Stimulated activated CD8-positive, alpha-beta memory T cell treated with anti-CD3 and anti-CD28 coated beads, Interleukin-12 subunit alpha, Interleukin-12 subunit beta, amount 100 ng/mL, for 1 hour (primary cell): ENCODE measurements around the gene FRYL.
"Not testable (repeated sequence)": the region's sequence is repeated elsewhere in the genome, so short reads cannot be mapped to it uniquely, and the experiment has no call there.

ENCODE experiments used
- DNase-seq: peaks from one replicate; pipeline ENCODE4 v3.0.0-alpha.2; 2020; ENCODE audit warnings: low read depth

The FRYL gene

DNA sequence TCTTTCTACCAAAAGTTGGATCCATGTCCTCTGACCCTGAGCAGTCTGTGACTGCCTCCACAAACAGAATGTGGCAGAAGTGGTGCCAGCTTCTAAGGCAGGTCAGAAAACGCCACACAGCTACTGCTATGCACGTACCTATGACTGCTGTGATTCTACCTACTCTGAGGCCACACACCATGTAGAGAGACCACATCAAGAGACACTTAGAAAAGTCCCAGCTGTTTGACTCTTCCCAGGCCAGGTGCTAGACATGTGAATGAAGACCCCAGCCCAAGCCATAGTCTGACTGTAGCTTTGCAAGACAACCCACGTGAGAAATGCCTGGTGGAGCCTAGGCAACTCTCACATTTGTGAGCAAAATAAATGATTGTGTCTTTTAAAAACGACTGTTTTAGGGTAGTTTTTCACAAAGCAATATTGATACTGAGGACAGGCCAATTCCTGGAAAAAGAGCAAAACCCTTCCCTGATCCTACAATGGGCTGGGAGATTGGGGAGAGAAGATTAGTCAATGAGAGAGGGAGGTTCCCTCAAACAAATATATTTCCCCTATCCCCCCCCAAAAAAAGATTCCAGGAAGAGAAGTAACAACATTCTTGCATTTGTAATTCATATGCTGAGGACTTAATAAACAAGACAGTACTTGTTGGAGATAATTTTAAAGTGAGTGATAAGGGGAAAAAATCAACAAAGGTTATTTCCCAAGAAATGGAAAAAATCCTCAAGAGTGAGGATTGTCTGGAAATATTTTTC is 33.3 kb downstream of the FRYL start:
- no peak for DNase-seq

DNA sequence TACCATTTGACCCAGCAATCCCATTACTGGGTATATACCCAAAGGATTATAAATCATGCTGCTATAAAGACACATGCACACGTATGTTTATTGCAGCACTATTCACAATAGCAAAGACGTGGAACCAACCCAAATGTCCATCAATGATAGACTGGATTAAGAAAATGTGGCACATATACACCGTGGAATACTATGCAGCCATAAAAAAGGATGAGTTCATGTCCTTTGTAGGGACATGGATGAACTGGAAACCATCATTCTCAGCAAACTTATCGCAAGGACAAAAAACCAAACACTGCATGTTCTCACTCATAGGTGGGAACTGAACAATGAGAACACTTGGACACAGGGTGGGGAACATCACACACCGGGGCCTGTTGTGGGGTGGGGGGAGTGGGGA is 34.9 kb downstream of the FRYL start:
- not testable (repeated sequence) for DNase-seq

DNA sequence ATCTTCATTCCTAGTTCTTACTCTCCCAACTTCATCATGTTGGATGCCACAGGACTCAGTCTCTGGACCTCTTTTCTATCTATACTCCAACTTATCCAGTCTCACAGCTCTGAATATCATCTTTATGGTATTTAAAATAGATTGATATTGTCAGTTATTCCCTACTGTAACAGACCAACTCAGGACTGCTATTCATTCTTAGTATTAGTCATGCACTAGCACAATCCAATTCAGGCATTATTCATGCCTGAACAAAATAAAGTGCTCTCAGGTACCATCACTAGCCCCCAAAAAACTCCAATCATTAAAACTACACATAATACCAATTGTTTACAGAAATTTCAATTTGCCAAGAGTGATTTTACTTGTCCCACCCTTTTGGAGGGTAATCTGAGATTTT is 37.7 kb downstream of the FRYL start:
- no peak for DNase-seq

DNA sequence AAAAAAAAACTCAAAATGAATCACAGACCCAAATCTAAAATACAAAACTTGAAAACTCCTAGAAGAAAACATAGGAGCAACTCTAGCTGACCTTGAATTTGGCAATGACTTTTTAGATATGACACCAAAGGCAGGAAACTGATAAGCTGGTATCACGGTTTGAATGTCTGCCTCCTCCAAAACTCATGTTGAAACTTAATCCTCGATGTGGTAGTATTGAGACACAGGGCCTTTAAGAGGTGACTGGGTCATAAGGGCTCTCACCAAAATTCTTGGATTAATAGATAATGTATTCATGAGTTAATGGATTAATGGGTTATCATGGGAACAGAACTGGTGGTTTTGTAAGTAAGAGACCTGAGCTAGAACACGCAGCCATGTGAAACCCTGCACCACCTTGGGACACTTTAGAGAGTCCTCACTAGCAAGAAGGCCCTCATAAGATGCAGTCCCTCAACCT is 40.5 kb downstream of the FRYL start:
- DNase-seq = no peak

DNA sequence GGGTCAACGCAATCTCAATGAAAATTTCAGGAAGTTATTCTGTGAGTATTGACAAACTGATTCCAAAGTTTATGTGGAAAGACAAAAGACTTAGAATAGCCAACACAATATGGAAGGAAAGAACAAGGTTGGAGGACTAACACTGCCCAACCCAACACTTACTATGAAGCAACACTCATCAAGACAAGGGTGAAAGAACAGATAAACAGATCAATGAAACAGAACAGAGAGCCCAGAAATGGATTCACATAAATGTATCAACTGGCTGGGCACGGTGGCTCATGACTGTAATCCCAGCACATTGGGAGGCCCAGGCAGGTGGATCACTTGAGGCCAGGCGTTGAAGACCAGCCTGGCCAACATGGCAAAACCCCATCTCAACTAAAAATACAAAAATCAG is 41.2 kb downstream of the FRYL start:
- no peak for DNase-seq

DNA sequence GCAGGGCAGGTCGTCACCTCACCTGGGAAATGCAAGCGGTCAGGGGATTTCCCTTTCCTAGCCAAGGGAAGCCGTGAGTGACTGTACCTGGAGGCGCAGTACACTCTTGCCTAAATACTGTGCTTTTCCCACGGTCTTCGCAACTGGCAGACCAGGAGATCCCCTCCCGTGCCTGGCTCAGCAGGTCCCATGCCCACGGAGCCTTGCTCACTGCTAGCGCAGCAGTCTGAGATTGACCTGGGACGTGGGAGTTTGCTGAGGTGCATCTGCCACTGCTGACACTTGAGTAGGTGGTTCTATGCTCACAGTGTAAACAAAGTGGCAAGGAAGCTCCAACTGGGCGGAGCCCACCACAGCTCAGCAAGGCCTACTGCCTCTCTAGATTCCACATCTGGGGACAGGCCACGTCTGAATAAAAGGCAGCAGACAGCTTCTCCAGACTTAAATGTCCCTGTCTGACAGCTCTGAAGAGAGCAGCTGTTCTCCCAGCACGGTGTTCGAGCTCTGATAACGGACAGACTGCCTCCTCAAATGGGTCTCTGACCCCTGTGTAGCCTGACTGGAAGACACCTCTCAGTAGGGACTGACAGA is 51.1 kb downstream of the FRYL start:
- DNase-seq = not testable (repeated sequence)

DNA sequence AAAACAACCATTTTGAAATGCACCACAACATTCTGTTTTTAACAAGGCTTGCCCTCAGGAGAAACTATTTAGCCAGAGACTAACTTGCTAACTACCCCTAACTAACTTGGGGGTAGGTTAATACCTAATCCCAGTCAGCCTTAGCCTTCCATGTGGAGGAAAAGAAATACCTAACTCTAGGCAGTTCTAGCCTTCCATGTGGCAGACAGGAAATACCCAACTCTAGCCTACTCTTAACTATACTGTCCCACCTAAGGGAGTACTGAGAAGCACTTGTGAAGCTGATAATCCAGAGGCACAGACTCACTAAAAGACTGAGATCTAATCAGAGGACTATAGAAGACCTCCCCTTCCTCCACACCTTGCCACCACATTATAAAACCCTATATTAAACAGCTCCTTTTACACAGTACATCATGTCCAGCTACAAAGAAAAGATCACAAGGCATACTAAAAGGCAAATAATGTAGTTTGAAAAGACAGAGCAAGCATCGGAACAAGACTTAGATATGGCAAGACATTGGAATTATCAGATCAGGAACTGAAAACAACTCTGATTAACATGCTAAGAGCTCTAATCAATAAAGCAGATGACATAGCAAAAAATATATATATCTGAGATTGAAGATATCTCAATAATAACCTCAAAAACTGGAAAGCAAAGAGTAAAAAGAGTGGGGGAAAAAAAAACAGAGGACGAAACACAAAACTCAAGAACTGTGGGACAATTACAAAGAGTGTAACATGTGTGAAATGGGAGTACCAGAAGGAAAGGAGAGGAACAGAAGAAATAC is 52.2 kb downstream of the FRYL start:
- DNase-seq = no peak

DNA sequence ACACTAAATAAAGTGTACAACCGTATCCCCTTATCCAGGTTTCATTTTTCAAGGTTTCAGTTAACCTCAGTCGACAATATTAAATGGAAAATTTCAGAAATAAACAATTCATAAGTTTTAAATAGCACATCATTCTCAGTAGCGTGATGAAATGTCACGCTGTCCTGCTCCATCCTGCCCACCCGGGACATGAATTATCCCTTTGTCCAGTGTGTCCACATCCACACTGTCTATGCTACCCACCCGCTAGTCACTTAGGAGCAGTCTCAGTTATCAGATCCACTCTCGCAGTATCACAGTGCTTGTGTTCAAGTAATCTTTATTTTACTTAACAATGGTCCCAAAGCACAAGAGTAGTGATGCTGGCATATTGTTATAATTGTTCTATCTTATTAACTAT is 54.7 kb downstream of the FRYL start:
- no peak for DNase-seq

DNA sequence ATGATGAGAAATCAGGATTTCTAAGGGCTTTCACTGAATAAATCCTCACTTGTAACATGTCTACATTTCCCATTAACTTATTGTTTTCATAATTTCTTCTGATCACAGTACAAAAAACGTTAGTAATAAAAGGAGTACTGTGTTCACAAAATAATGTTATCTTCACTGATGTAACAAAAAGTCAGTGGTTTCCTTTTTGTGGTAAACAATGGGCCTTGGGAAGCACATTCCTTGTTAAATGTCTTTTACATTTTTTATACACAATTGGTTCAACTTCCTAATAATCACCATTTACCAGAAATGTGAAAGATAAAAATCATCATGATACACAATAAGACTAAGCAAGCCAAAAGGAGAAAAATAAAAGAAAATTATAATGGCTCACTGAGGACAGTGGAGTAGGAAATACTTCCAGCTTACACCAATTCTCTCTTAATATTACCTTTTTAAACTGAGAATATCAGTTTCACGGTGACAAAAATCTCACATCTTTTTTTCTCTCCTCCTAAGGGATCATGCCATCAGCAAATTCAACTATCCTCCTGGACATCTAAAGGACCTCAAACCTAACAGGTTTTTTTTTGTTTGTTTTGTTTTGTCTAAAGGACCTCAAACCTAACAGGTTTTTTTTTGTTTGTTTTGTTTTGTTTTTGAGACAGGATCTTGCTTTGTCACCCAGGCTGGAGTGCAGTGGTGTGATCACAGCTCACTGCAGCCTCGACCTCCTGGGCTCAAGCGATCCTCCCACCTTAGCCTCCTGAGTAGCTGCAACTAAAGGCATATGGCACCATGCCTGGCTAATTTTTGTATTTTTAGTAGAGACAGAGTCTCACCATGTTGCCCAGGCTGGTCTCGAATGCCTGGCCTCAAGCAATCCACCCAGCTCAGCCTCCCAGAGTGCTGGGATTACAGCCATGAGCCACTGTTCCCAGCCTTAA is 57.3 kb downstream of the FRYL start:
- DNase-seq = no peak

DNA sequence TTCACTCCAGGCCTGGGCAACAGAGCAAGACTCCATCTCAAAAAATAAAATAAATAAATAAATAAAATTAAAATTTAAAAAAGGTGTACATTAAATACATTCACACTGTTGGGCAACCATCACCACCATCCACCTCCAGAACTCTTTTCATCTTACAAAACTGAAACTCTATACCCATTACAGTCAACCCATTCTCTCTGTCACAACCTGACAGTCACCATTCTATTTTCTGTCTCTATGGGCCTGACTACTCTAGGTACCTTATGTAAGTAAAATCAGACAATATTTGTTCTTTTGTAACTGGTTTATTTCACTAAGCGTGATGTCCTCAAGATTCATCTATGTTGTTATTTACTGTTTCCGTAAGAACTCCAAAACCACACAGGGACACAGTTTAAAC is 59.6 kb downstream of the FRYL start:
- DNase-seq = no peak

DNA sequence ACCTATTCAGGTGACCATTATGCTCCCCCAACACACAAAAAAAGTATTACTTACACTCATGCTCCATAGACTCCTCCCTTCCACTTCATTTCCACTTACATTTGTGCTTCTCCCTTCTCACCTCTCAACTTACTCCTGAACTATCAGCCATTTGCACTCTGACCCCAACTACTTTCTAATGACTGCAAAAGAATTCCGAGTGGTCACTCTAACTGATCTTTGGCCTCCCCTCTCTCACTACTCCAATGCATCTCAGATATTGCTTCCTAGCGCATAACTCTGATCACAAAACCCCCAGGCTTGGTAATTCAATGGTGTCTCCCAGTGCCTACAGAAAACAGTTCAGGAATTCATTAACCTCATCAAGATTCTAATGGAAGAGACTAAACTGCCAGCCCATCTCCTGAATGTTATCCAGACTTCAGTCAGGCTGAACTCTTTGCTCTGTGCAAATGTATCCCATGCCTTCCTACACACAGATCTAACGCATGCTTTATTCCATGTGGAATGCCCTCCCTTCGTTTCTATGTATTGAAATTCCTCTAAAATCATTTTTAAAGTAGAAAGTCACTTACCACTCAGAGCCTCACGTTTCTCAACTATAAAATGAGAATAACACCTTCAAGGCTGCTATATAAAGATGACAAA is 61.1 kb downstream of the FRYL start:
- no peak for DNase-seq

DNA sequence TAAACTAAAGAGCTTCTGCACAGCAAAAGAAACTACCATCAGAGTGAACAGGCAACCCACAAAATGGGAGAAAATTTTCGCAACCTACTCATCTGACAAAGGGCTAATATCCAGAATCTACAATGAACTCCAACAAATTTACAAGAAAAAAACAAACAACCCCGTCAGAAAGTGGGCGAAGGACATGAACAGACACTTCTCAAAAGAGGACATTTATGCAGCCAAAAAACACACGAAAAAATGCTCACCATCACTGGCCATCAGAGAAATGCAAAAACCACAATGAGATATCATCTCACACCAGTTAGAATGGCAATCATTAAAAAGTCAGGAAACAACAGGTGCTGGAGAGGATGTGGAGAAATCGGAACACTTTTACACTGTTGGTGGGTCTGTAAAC is 63.8 kb downstream of the FRYL start:
- not testable (repeated sequence) for DNase-seq

DNA sequence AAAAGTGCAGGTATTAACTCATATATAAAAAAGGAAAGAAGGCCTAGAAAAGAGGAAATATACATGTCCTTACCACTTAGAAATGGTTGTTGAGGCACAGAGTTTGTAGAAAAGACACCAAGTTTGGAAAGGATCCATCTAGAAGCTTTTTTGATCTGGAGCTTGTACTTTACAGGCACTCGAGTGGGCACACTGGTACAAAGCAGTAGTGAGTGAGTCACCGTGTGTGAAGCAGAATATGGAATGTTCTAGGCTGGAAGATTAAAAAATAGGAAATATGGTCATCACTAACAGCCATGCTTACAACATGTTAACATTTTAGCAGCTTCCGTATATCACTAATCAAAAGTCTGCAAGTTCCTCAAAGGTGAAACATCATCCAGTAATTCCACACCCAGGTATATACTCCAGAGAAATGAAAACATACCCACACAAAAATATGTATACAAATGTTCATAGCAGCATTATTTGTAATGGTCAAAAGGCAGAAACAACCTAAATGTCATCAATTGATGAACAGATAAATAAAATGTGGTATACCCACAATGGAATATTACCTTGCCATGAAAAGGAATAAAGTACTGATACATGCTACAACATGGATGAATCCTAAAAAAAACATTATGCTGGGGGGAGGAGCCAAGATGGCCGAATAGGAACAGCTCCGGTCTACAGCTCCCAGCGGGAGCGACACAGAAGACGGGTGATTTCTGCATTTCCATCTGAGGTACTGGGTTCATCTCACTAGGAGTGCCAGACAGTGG is 69.5 kb downstream of the FRYL start:
- DNase-seq = no peak

DNA sequence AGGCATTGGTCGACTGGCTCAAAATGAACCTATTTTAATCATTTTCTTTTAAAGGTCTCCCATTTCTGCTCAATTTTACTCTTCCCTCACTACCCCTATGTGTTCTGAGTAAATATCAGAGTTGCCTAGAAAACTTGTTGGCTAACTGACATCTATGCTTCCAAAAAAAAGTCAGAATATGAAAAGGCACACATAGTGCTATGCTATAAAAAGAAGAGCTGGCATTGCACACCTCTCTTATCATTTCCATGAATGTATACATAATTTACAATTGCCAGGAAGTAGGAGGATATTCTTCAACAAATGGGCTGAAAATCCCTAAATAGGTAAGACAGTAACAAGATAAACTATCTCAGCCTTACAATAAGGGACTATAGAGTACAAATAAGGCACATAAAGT is 70.2 kb downstream of the FRYL start:
- no peak for DNase-seq

DNA sequence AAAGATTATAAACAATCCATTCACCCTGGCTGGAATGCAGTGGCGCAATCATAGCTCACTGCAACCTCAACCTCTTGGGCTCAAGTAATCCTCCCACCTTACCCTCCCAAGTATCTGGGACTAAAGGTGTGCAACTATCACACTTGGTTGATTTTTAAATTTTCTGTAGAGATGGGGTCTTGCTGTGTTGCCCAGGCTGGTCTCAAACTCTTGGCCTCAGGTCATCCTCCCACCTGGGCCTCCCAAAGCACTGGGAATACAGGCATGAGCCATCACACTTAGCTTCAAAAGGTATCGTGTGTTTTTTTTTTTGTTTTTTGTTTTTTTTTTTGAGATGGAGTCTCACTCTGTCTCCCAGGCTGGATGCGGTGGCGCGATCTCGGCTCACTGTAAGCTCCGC is 71.5 kb downstream of the FRYL start:
- no peak for DNase-seq

DNA sequence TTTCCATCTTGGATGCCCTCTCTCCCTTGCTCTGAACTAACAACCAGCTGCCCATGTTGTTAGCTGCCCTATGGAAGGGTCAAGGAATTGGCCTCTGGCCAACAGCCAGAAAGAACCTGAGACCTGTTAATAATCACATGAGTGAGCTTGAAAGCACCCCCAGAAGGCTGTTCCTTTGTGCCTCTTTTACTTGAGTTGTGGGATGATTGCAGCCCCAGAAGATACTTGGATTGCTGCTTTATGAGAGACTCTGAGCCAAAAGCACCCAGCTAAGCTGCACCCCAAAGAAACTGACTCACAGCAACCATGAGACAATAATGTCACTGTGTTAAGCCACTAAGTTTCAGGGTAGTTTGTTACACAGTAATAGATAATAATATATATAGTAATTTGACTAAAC is 73.3 kb downstream of the FRYL start:
- DNase-seq = no peak

DNA sequence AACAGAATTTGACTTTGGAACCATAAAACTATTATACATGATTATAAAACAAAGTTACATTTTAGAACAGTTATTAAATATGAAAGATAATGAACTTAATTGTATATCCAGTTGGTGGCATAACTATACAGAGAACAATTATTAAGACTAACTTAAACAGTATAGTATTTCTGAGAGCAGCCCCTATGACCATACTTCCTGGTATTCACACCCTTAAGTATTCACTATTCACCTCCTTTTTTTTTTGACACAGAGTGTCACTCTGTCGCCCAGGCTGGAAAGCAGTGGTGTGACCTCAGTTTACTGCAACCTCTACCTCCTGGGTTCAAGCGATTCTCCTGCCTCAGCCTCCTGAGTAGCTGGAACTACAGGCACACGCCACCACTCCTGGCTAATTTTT is 74.5 kb downstream of the FRYL start:
- DNase-seq = no peak

DNA sequence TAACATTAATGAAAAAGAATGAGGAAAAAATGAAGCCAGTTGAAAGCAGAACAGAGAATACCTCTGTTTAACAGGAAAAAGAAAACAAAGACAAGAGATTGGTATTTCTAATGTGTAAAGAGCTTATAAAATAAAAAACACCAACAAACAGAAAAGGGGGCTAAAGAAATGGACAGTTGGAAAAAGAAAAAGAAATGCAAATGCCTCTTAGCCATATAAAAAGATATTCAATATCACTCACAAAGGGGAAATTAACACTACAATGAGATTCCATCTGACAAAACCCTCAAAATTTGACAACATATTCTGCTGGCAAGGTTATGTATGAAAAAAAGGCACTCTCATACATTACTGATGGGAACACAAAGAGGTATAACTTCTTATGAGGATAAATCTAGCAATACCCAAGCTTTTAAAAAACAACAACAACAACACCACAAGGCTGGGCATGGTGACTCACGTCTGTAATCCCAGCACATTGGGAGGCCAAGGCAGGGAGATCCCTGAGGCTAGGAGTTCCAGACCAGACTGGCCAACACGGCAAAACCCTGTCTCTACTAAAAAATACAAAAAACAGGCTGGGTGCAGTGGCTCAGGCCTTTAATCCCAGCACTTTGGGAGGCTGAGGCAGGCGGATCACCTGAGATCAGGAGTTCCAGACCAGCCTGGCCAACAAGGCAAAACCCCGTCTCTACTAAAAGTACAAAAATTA is 75.8 kb downstream of the FRYL start:
- no peak for DNase-seq

DNA sequence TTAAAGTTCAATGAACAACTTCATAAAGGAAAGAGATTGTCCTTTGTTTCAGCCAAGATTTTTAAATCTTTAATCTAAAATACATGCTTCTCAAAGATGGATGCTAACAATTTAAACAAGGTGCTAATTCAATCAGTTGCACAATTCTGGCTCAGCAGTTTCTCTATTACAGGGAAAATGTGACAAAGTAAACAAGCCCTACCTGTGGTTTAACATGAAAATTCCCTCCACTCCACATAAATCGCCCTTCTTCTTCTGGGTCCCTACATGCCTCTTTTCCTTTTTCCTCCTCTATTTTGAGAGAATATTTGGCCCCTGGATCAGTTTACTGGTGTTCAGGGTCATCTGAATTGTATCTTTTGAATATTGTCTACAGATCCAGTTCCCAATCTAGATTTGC is 80.6 kb downstream of the FRYL start:
- no peak for DNase-seq
